GM12864 (cell line): ENCODE results near the gene ACR.

Source experiments
- DNase-seq: peaks from one replicate; pipeline ENCODE4 v3.0.0-alpha.2; 2011; ENCODE audit warnings: low read depth
- H3K4me3 ChIP-seq: 2 replicates; pipeline ENCODE4 v1.5.1; 2011; ENCODE audit warnings: mild to moderate bottlenecking, low read depth, low read length, control low read depth
- CTCF ChIP-seq: IDR thresholded peaks from 2 replicates; pipeline ENCODE4 v1.5.1; 2011; ENCODE audit warnings: low read depth, mild to moderate bottlenecking, moderate library complexity, low read length, control low read depth, inconsistent platforms; ENCODE audit errors: missing control alignments

ACR gene

GRCh38 chr22:50723991-50724390, 14.0 kb upstream of the ACR start:
- DNase-seq, result no peak
- no peak overlapping the region for H3K4me3 ChIP-seq
- no peak for TF ChIP-seq CTCF

- no peak for TF ChIP-seq CTCF
- DNase-seq, result no peak
- H3K4me3 ChIP-seq, result no peak overlapping the region
Observed at GRCh38 chr22:50724616-50725015, 13.4 kb upstream of the ACR start.

GRCh38 chr22:50725597-50725996, 12.4 kb upstream of the ACR start:
- no peak for DNase-seq
- no peak for TF ChIP-seq CTCF

GRCh38 chr22:50726643-50727340, 11.2 kb upstream of the ACR start:
- no peak for DNase-seq
- no peak for TF ChIP-seq CTCF
- H3K4me3 ChIP-seq, result no peak overlapping the region

More at GRCh38 chr22:50725597-50725996, 12.4 kb upstream of the ACR start:
- no peak overlapping the region for H3K4me3 ChIP-seq

- no peak for TF ChIP-seq CTCF
- no peak overlapping the region for H3K4me3 ChIP-seq
- no peak for DNase-seq
Observed at GRCh38 chr22:50727678-50728522, 10.1 kb upstream of the ACR start.

- DNase-seq, result no peak
- TF ChIP-seq CTCF, result no peak
- no peak overlapping the region for H3K4me3 ChIP-seq
Observed at GRCh38 chr22:50728523-50728931, 9.5 kb upstream of the ACR start.
